GM12878 (cell line): Measurements from ENCODE around the gene CEACAM5. TPM values are rescaled to one million over a fixed set of nuclear protein-coding genes. Genes with fewer than 3 reads are reported as not detected.

Experiments
- ATAC-seq: fragments of 200-7000 bp; cut with Tn5 transposase; 3 replicates; pipeline ENCODE4 v1.9.1; 2020; ENCODE audit warnings: mild to moderate bottlenecking, moderate library complexity
- BruUV-seq: library from RNA; stranded (reverse); fragments of 400-500 nt; replicated peaks from 2 replicates; lab custom pipeline; 2021; lab: Mats Ljungman, UMichigan
- CTCF ChIA-PET: fragments of 300-600 bp; sonication (Branson Sonifier 250); formaldehyde crosslinking; extraction: SDS; loops from one replicate; lab custom pipeline; 2021; ENCODE audit warnings: inconsistent platforms; lab: Yijun Ruan, JAX
- POLR2A ChIA-PET: fragments of 350-600 bp; formaldehyde crosslinking; extraction: SDS; loops from one replicate; lab custom pipeline; 2021; ENCODE audit warnings: inconsistent platforms; lab: Charles Lee
- RAD21 ChIA-PET: fragments of 300-600 bp; sonication (Branson Sonifier 250); formaldehyde crosslinking; loops from one replicate; lab custom pipeline; 2023; ENCODE audit warnings: antibody characterized with exemption; ENCODE audit not compliant: unreplicated experiment; lab: Charles Lee
- SMC1A ChIA-PET: fragments of 300-600 bp; sonication (Branson Sonifier 250); formaldehyde crosslinking; loops from one replicate; lab custom pipeline; 2023; ENCODE audit not compliant: unreplicated experiment, uncharacterized antibody; lab: Charles Lee
- DNase-seq: peaks from one replicate; pipeline ENCODE4 v3.0.0-alpha.2; 2011; ENCODE audit warnings: low read depth, low spot score
- FAIRE-seq: peaks from 3 replicates; lab custom pipeline; 2011; peaks lifted over from hg19 to GRCh38; lab: Jason Lieb, UNC
- H2AFZ ChIP-seq: 2 replicates; pipeline ENCODE4 v1.6.0; 2011; ENCODE audit warnings: low read depth, low read length, control low read depth; ENCODE audit not compliant: control insufficient read depth
- H3K27ac ChIP-seq: 2 replicates; pipeline ENCODE4 v1.5.1; 2011; ENCODE audit warnings: control low read depth; ENCODE audit not compliant: control insufficient read depth, insufficient read depth
- H3K27me3 ChIP-seq, 2 experiments: replicated peaks in 1 of 2; 2 replicates each; pipeline versions ENCODE4 v1.6.0 to v1.6.1; 2011; ENCODE audit warnings: low read length in 1 of 2; ENCODE audit not compliant: control insufficient read depth in 2 of 2, insufficient read depth in 2 of 2
- H3K36me3 ChIP-seq, 2 experiments: 2 replicates each; pipeline ENCODE4 v1.5.1; 2011; ENCODE audit warnings: low read length in 1 of 2; ENCODE audit not compliant: control insufficient read depth in 2 of 2, insufficient read depth in 2 of 2
- H3K4me1 ChIP-seq: 2 replicates; pipeline ENCODE4 v1.6.1; 2011; ENCODE audit warnings: mild to moderate bottlenecking, low read length, moderate library complexity, mixed read lengths; ENCODE audit not compliant: control insufficient read depth, insufficient read depth
- H3K4me2 ChIP-seq: 2 replicates; pipeline ENCODE4 v1.6.0; 2011; ENCODE audit warnings: control low read depth; ENCODE audit not compliant: control insufficient read depth, insufficient read depth
- H3K4me3 ChIP-seq: fragments of 200-600 bp; sonication (generic); 2 replicates; pipeline ENCODE4 v1.5.1; 2016
- H3K79me2 ChIP-seq: 2 replicates; pipeline ENCODE4 v1.6.0; 2011; ENCODE audit warnings: low read length; ENCODE audit not compliant: control insufficient read depth, insufficient read depth
- H3K9ac ChIP-seq: 2 replicates; pipeline ENCODE4 v1.8.0; 2011; ENCODE audit warnings: low read length, control low read depth, mixed read lengths; ENCODE audit not compliant: control insufficient read depth, insufficient read depth
- H3K9me3 ChIP-seq: replicated peaks from 3 replicates; pipeline ENCODE4 v1.5.1; 2011; ENCODE audit warnings: mild to moderate bottlenecking, low read length; ENCODE audit not compliant: control insufficient read depth, insufficient read depth
- H4K20me1 ChIP-seq: 2 replicates; pipeline ENCODE4 v1.6.0; 2011; ENCODE audit not compliant: control insufficient read depth, insufficient read depth
- CBFB ChIP-seq: IDR thresholded peaks from 2 replicates; pipeline ENCODE4 v1.6.1; 2016; ENCODE audit warnings: antibody characterized with exemption, low read depth
- CEBPB ChIP-seq, 2 experiments: fragments of 150-350 bp in 1 of 2; IDR thresholded peaks; 2 replicates each; pipeline ENCODE4 v1.6.1; 2012 to 2014; ENCODE audit warnings: low read depth in 2 of 2, low read length in 2 of 2, borderline replicate concordance in 1 of 2, inconsistent platforms in 1 of 2
- EZH2 ChIP-seq: IDR thresholded peaks from 2 replicates; pipeline ENCODE4 v1.6.1; 2012; ENCODE audit warnings: low read depth, mild to moderate bottlenecking, control low read depth, inconsistent platforms, low read length, borderline replicate concordance; ENCODE audit not compliant: control insufficient read depth
- FOXM1 ChIP-seq: IDR thresholded peaks from 2 replicates; pipeline ENCODE4 v1.6.1; 2012; ENCODE audit warnings: low read depth, mild to moderate bottlenecking, inconsistent platforms, low read length, moderate library complexity
- RAD51 ChIP-seq: fragments of 450-650 bp; IDR thresholded peaks from 2 replicates; pipeline ENCODE4 v1.6.1; 2016; ENCODE audit warnings: moderate library complexity, mild to moderate bottlenecking, inconsistent platforms
- SMC3 ChIP-seq: IDR thresholded peaks from 2 replicates; pipeline ENCODE4 v1.6.1; 2011; ENCODE audit warnings: low read length, improper control_type of control experiment, borderline replicate concordance
- STAT1 ChIP-seq: fragments of 450-650 bp; conservative IDR thresholded peaks from 2 replicates; pipeline ENCODE4 v1.6.1; 2014; ENCODE audit warnings: antibody characterized with exemption, mild to moderate bottlenecking
- TBL1XR1 ChIP-seq: IDR thresholded peaks from 2 replicates; pipeline ENCODE4 v1.6.1; 2012; ENCODE audit warnings: low read depth, low read length, improper control_type of control experiment
- ZBTB40 ChIP-seq: fragments of 450-650 bp; IDR thresholded peaks from 2 replicates; pipeline ENCODE4 v1.6.1; 2016; ENCODE audit warnings: mild to moderate bottlenecking, moderate library complexity, borderline replicate concordance
- ZNF592 ChIP-seq: fragments of 450-650 bp; IDR thresholded peaks from 2 replicates; pipeline ENCODE4 v1.6.1; 2017; ENCODE audit warnings: mild to moderate bottlenecking, moderate library complexity
- WGBS: methylation state at CpG from one replicate; pipeline ENCODE4 v1.1.6; 2016; ENCODE audit warnings: low lambda C conversion rate; ENCODE audit not compliant: insufficient replicate concordance, insufficient coverage; ENCODE audit errors: missing lambda C conversion rate; 5-methylcytosine and 5-hydroxymethylcytosine counted together
- in situ Hi-C: fragments of 300-500 bp; cut with MboI; formaldehyde crosslinking; loops from 9 replicates; pipeline ENCODE4 v1.14.3; 2018; ENCODE audit warnings: mixed read lengths
- intact Hi-C: fragments of 100-400 bp; cut with micrococcal nuclease; formaldehyde crosslinking; loops from one replicate; pipeline ENCODE4 v1.14.2; 2022; ENCODE audit not compliant: unreplicated experiment
- polyA plus RNA-seq, 11 experiments: library from polyadenylated mRNA; depleted of rRNA in 4 of 11; unstranded in 6 of 11; stranded (reverse) in 5 of 11; fragments of >200 nt; fragmentation: Nextera tagmentation in 4 of 11; fragmentation: Illumina TruSeq in 1 of 11; extraction: Ambion mirVana in 4 of 11; extraction: Trizol in 1 of 11; gene quantifications; 1 replicate in 1 of 11; 2 replicates in 10 of 11; pipeline versions ENCODE4 v1.2.1 to v1.2.3, GENCODE V29; 2011 to 2016; ENCODE audit warnings: inconsistent platforms in 2 of 11, missing spikeins in 2 of 11, low read depth in 1 of 11
- total RNA-seq, 4 experiments: library from RNA; depleted of rRNA in 3 of 4; stranded (reverse); fragments of >200 nt in 3 of 4; fragmentation: Illumina TruSeq in 1 of 4; extraction: Trizol in 1 of 4; gene quantifications; 2 replicates each; pipeline versions ENCODE4 v1.2.1 to v1.2.3, GENCODE V29; 2013 to 2021
- TF ChIP-seq, protein P1 (sequence below): fragments of 450-650 bp; IDR thresholded peaks from 2 replicates; pipeline ENCODE4 v1.6.1; 2018; ENCODE audit warnings: borderline replicate concordance, mild to moderate bottlenecking; ENCODE audit not compliant: partially characterized antibody

Gene CEACAM5
- total and polyA plus RNA-seq, 10 of the 15 experiments (the other 5 are each of a cell fraction or from before 2014, with no cell fraction given): 0.38 TPM; not detected in 9

- TF ChIP-seq ZNF592: no peak
- TF ChIP-seq, protein P1, sequence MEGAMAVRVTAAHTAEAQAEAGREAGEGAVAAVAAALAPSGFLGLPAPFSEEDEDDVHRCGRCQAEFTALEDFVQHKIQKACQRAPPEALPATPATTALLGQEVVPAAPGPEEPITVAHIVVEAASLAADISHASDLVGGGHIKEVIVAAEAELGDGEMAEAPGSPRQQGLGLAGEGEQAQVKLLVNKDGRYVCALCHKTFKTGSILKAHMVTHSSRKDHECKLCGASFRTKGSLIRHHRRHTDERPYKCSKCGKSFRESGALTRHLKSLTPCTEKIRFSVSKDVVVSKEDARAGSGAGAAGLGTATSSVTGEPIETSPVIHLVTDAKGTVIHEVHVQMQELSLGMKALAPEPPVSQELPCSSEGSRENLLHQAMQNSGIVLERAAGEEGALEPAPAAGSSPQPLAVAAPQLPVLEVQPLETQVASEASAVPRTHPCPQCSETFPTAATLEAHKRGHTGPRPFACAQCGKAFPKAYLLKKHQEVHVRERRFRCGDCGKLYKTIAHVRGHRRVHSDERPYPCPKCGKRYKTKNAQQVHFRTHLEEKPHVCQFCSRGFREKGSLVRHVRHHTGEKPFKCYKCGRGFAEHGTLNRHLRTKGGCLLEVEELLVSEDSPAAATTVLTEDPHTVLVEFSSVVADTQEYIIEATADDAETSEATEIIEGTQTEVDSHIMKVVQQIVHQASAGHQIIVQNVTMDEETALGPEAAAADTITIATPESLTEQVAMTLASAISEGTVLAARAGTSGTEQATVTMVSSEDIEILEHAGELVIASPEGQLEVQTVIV: no peak
- TF ChIP-seq FOXM1: no peak
Measured at GRCh38 chr19:41714598-41714997, 6.2 kb downstream of the CEACAM5 start (continued).

DNA sequence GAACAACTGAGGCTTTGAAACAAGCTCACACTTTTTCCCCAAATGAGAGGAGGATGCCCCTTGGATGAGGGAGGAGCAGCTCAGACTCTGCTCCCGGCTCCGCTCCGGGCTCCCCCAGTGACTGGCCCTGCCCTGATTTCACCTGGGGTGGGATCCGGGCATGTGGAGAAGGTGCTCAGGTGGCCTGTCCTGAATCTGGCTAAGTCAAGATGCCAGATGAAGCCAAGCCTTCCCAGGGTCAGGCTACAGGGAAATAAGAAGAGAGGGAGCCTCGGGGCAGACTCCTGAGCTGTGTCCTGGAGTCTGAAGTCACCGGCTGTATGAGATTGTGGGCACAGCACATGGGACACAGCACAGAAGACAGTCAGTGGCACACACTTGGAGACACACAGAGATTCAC lies 10.3 kb downstream of the CEACAM5 start:
- ChIA-PET CTCF (interaction anchor here (0.6 kb wide), 1 partner anchor 75 kb away, joined by 3 read pairs; no protein-coding TSS in a partner anchor), RAD21 (no interaction called here), POLR2A (no interaction called here), SMC1A (interaction anchor here (0.6 kb wide), 1 partner anchor 549 kb away, joined by 3 read pairs; no protein-coding TSS in a partner anchor)
- Histone ChIP-seq H3K9ac (no peak overlapping the region), H3K27me3 (peaks cover 0 to 3% of the 10 kb centered on the region in 2 experiments; a peak in 3 of 4 replicates), H3K4me1 (no peaks in the 10 kb centered on the region), H3K4me3 (no peak overlapping the region), H3K36me3 (no peaks in the 10 kb centered on the region), H4K20me1 (no peaks in the 10 kb centered on the region), H3K27ac (no peak overlapping the region), H3K4me2 (no peak overlapping the region), H3K79me2 (no peaks in the 10 kb centered on the region), H3K9me3 (no peaks in the 10 kb centered on the region), H2AFZ (no peak overlapping the region)
- DNase-seq (no peak), ATAC-seq (no peak), FAIRE-seq (no peak)
- intact Hi-C loops: no loop called here
- 5% methylated on average over 6 of the region's 6 CpGs for whole genome bisulfite sequencing
- in situ Hi-C loops: no loop called here
- no TSS peak for BruUV-seq
- TF ChIP-seq ZBTB40 (no peak), SMC3 (no peak), TBL1XR1 (no peak), RAD51 (no peak), STAT1 (no peak), CEBPB (IDR thresholded peaks at IDR 0.05; ENCODE audit: borderline replicate concordance in 1 of 2, low read depth in 2 of 2, low read length in 2 of 2) (no peak), CBFB (no peak), EZH2 (no peak)
